Prostate gland (tissue), 2 donors: Measurements from ENCODE around the gene HOXD4.

ENCODE experiments used
- POLR2A ChIP-seq: fragments of 450-650 bp; IDR thresholded peaks from one replicate; pipeline ENCODE4 v1.6.1; 2016; ENCODE audit warnings: antibody characterized with exemption, mild to moderate bottlenecking
- POLR2AphosphoS5 ChIP-seq: sonication (generic); formaldehyde crosslinking; IDR thresholded peaks from one replicate; pipeline ENCODE4 v1.6.1; 2017; ENCODE audit warnings: antibody characterized with exemption
- TF ChIP-seq, protein P1 (sequence below), 4 experiments: fragments of 200-600 bp in 2 of 4; fragments of 450-650 bp in 2 of 4; sonication (generic) in 2 of 4; IDR thresholded peaks; 1 replicate in 3 of 4; 2 replicates in 1 of 4; pipeline ENCODE4 v1.5.1; 2016 to 2019; ENCODE audit warnings: antibody characterized with exemption in 4 of 4, mild to moderate bottlenecking in 2 of 4, moderate library complexity in 2 of 4

DNA sequence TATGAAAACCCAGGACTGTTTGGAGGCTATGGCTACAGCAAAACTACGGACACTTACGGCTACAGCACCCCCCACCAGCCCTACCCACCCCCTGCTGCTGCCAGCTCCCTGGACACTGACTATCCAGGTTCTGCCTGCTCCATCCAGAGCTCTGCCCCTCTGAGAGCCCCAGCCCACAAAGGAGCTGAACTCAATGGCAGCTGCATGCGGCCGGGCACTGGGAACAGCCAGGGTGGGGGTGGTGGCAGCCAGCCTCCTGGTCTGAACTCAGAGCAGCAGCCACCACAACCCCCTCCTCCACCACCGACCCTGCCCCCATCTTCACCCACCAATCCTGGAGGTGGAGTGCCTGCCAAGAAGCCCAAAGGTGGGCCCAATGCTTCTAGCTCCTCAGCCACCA, 17.8 kb downstream of the HOXD4 start:
- TF ChIP-seq, protein P1, sequence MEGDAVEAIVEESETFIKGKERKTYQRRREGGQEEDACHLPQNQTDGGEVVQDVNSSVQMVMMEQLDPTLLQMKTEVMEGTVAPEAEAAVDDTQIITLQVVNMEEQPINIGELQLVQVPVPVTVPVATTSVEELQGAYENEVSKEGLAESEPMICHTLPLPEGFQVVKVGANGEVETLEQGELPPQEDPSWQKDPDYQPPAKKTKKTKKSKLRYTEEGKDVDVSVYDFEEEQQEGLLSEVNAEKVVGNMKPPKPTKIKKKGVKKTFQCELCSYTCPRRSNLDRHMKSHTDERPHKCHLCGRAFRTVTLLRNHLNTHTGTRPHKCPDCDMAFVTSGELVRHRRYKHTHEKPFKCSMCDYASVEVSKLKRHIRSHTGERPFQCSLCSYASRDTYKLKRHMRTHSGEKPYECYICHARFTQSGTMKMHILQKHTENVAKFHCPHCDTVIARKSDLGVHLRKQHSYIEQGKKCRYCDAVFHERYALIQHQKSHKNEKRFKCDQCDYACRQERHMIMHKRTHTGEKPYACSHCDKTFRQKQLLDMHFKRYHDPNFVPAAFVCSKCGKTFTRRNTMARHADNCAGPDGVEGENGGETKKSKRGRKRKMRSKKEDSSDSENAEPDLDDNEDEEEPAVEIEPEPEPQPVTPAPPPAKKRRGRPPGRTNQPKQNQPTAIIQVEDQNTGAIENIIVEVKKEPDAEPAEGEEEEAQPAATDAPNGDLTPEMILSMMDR (IDR thresholded peaks at IDR 0.05): no peak
- TF ChIP-seq POLR2A (no peak), POLR2AphosphoS5 (no peak)
